Vagina (tissue), 2 donors: ENCODE measurements around the gene C7orf25. TPM values are rescaled to one million over a fixed set of nuclear protein-coding genes. Genes with fewer than 3 reads are reported as not detected.
"Not testable (repeated sequence)": the region's sequence is repeated elsewhere in the genome, so short reads cannot be mapped to it uniquely, and the experiment has no call there.

Source experiments
- DNase-seq, 2 donors: peaks; one replicate each; pipeline ENCODE4 v3.0.0-alpha.2; 2017; ENCODE audit errors: extremely low spot score in 2 of 2
- H3K27ac ChIP-seq: fragments of 200-600 bp; sonication (generic); one replicate; pipeline ENCODE4 v1.5.1; 2019
- H3K27me3 ChIP-seq: fragments of 200-600 bp; sonication (generic); one replicate; pipeline ENCODE4 v1.5.1; 2019
- H3K36me3 ChIP-seq, 2 donors: fragments of 200-600 bp; sonication (generic); one replicate each; pipeline ENCODE4 v1.5.1; 2017 to 2019
- H3K4me1 ChIP-seq: fragments of 200-600 bp; sonication (generic); one replicate; pipeline ENCODE4 v1.5.1; 2019
- H3K4me3 ChIP-seq, 2 donors: fragments of 200-600 bp; sonication (generic); 1 replicate in 1 of 2; 2 replicates in 1 of 2; pipeline ENCODE4 v1.5.1; 2016 to 2019
- H3K9me3 ChIP-seq: fragments of 200-600 bp; sonication (generic); one replicate; pipeline ENCODE4 v1.5.1; 2019
- POLR2A ChIP-seq, 2 donors: fragments of 450-650 bp; IDR thresholded peaks; one replicate each; pipeline ENCODE4 v1.6.1; 2017; ENCODE audit warnings: antibody characterized with exemption in 2 of 2, mild to moderate bottlenecking in 2 of 2, moderate library complexity in 2 of 2
- POLR2AphosphoS5 ChIP-seq, 2 donors: sonication (generic); formaldehyde crosslinking; IDR thresholded peaks; one replicate each; pipeline ENCODE4 v1.9.0; 2017; ENCODE audit warnings: antibody characterized with exemption in 2 of 2, mild to moderate bottlenecking in 2 of 2, low read depth in 1 of 2; ENCODE audit not compliant: insufficient read depth in 1 of 2
- intact Hi-C: fragments of 100-400 bp; cut with DNase I; formaldehyde crosslinking; loops from one replicate; pipeline ENCODE4 v1.15.1; 2023
- total RNA-seq: library from RNA; depleted of rRNA; stranded (reverse); fragments of >200 nt; gene quantifications from one replicate; pipeline ENCODE4 v1.2.3, GENCODE V29; 2016
- TF ChIP-seq, protein P1 (sequence below), 3 experiments: fragments of 450-650 bp in 2 of 3; fragments of 200-600 bp in 1 of 3; sonication (generic) in 1 of 3; IDR thresholded peaks; one replicate each; pipeline ENCODE4 v1.5.1; 2017 to 2019; ENCODE audit warnings: antibody characterized with exemption in 3 of 3, mild to moderate bottlenecking in 2 of 3, moderate library complexity in 2 of 3

C7orf25 gene
- total RNA-seq, 1 donor from 2014 or later = 5.4 TPM

GRCh38 chr7:42886129-42886528, 25.7 kb downstream of the C7orf25 start:
- H3K4me3 ChIP-seq = no peak overlapping the region
- H3K36me3 ChIP-seq = no peaks in the 10 kb centered on the region
- intact Hi-C loops = no loop called here
- TF ChIP-seq, protein P1, sequence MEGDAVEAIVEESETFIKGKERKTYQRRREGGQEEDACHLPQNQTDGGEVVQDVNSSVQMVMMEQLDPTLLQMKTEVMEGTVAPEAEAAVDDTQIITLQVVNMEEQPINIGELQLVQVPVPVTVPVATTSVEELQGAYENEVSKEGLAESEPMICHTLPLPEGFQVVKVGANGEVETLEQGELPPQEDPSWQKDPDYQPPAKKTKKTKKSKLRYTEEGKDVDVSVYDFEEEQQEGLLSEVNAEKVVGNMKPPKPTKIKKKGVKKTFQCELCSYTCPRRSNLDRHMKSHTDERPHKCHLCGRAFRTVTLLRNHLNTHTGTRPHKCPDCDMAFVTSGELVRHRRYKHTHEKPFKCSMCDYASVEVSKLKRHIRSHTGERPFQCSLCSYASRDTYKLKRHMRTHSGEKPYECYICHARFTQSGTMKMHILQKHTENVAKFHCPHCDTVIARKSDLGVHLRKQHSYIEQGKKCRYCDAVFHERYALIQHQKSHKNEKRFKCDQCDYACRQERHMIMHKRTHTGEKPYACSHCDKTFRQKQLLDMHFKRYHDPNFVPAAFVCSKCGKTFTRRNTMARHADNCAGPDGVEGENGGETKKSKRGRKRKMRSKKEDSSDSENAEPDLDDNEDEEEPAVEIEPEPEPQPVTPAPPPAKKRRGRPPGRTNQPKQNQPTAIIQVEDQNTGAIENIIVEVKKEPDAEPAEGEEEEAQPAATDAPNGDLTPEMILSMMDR (IDR thresholded peaks at IDR 0.05) = no peak
- TF ChIP-seq POLR2A (IDR thresholded peaks at IDR 0.05) (no peak), POLR2AphosphoS5 (IDR thresholded peaks at IDR 0.05; ENCODE audit: insufficient read depth in 1 of 2, low read depth in 1 of 2) (no peak)
- no peak overlapping the region for H3K27ac ChIP-seq
- no peak for DNase-seq
- no peaks in the 10 kb centered on the region for H3K9me3 ChIP-seq
- H3K27me3 ChIP-seq = no peaks in the 10 kb centered on the region
- H3K4me1 ChIP-seq = peaks cover 20% of the 10 kb centered on the region

DNA sequence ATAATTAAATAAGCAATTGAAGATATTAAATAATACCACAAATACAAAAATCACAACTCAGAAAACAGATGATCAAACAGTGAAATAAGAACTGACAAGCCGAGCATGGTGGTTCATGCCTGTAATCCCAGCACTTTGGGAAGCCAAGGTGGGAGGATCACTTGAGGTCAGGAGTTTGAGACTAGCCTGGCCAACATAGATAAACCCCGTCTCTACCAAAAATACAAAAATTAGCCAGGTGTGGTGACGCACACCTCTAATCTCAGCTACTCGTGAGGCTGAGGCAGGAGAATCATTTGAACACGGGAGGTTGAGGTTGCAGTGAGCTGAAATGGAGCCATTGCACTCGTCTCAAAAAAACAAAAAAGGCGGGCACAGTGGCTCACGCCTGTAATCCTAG, 26.7 kb downstream of the C7orf25 start:
- H3K4me1 ChIP-seq = peaks cover 20% of the 10 kb centered on the region
- H3K36me3 ChIP-seq, H3K27ac ChIP-seq, H3K9me3 ChIP-seq, H3K27me3 ChIP-seq, H3K4me3 ChIP-seq, DNase-seq, intact Hi-C loops: not testable (repeated sequence)

GRCh38 chr7:42883950-42884349, 27.9 kb downstream of the C7orf25 start:
- H3K9me3 ChIP-seq = no peaks in the 10 kb centered on the region
- no peak overlapping the region for H3K4me3 ChIP-seq
- TF ChIP-seq, protein P1 (IDR thresholded peaks at IDR 0.05) = no peak
- H3K27ac ChIP-seq = no peak overlapping the region
- H3K36me3 ChIP-seq = no peaks in the 10 kb centered on the region
- H3K4me1 ChIP-seq = peaks cover 16% of the 10 kb centered on the region
- no peak for DNase-seq
- intact Hi-C loops = no loop called here
- H3K27me3 ChIP-seq = no peaks in the 10 kb centered on the region

- no peaks in the 10 kb centered on the region for H3K4me1 ChIP-seq
- H3K9me3 ChIP-seq = no peaks in the 10 kb centered on the region
- H3K27ac ChIP-seq = no peak overlapping the region
- TF ChIP-seq, protein P1 (IDR thresholded peaks at IDR 0.05) = no peak
- TF ChIP-seq POLR2AphosphoS5 (IDR thresholded peaks at IDR 0.05; ENCODE audit: insufficient read depth in 1 of 2, low read depth in 1 of 2) (no peak), POLR2A (IDR thresholded peaks at IDR 0.05) (no peak)
- intact Hi-C loops = no loop called here
- DNase-seq = no peak
- H3K27me3 ChIP-seq = no peaks in the 10 kb centered on the region
- H3K36me3 ChIP-seq = no peaks in the 10 kb centered on the region
- no peak overlapping the region for H3K4me3 ChIP-seq
These were observed 31.5 kb downstream of the C7orf25 start for GRCh38 chr7:42880392-42880791.

DNA sequence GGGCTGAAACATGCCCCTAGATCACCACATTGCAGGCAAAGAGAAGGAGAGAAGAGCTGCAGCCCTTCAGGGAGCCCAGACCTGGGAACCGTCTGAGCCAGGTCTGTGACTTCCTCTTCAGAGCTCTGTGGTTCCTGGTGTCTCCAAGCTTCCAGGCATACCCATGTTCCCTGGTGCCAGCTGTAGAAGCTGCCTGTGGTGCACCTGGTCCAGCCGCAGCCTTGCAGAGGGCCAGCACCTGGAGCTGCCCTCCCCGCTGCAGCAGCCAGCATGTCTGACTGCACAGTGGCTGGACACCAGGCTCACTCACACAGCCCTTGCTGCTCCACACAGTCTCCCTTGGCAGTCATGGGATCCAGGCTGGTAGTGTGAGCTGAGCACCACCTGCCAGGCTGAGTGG, 33.6 kb downstream of the C7orf25 start:
- Histone ChIP-seq H3K36me3 (no peaks in the 10 kb centered on the region), H3K9me3 (no peaks in the 10 kb centered on the region), H3K4me3 (no peak overlapping the region), H3K27me3 (no peaks in the 10 kb centered on the region), H3K4me1 (no peaks in the 10 kb centered on the region), H3K27ac (no peak overlapping the region)
- DNase-seq = no peak
- TF ChIP-seq, protein P1 (IDR thresholded peaks at IDR 0.05) = no peak
- TF ChIP-seq POLR2A (IDR thresholded peaks at IDR 0.05) (no peak), POLR2AphosphoS5 (IDR thresholded peaks at IDR 0.05; ENCODE audit: insufficient read depth in 1 of 2, low read depth in 1 of 2) (no peak)
- intact Hi-C loops = no loop called here

DNA sequence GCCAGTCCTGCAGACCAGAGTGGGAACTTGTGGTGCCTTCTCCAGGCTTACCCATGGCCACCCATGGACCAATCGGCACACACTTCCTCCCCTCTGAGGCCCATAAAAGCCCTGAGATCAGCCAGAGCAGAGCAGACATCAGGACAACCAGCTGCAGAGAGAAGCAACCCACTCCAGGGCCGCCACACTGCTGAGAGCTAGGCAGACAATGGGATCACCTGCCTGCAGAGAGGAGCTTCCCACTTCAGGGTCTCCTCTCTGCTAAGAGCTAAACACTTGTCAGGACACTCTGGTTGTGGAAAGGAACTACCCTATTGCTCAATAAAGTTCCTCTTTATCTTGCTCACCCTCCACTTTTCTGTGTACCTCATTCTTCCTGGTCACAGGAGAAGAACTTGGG, 34.0 kb downstream of the C7orf25 start:
- Histone ChIP-seq H3K4me3 (no peak overlapping the region), H3K4me1 (no peaks in the 10 kb centered on the region), H3K27ac (no peak overlapping the region), H3K9me3 (no peaks in the 10 kb centered on the region), H3K27me3 (no peaks in the 10 kb centered on the region), H3K36me3 (no peaks in the 10 kb centered on the region)
- intact Hi-C loops = no loop called here
- TF ChIP-seq POLR2AphosphoS5 (IDR thresholded peaks at IDR 0.05; ENCODE audit: insufficient read depth in 1 of 2, low read depth in 1 of 2) (no peak), POLR2A (IDR thresholded peaks at IDR 0.05) (no peak)
- TF ChIP-seq, protein P1 (IDR thresholded peaks at IDR 0.05) = no peak
- DNase-seq = no peak
